Transverse colon (tissue), 4 donors: Measurements from ENCODE around the gene GPR141. TPM values are rescaled to one million over a fixed set of nuclear protein-coding genes. Genes with fewer than 3 reads are reported as not detected.

Experiments
- DNase-seq: peaks from one replicate; pipeline ENCODE4 v3.0.0-alpha.2; 2019
- H3K27ac ChIP-seq, 4 donors: fragments of 200-600 bp; sonication (generic); 2 replicates each; pipeline ENCODE4 v1.5.1; 2016 to 2018; ENCODE audit warnings: inconsistent platforms in 4 of 4
- H3K27me3 ChIP-seq: fragments of 200-600 bp; sonication (generic); 2 replicates; pipeline ENCODE4 v1.5.1; 2017; ENCODE audit warnings: inconsistent platforms
- H3K36me3 ChIP-seq, 4 donors: fragments of 200-600 bp; sonication (generic); 2 replicates each; pipeline ENCODE4 v1.5.1; 2017 to 2019; ENCODE audit warnings: inconsistent platforms in 4 of 4
- H3K4me1 ChIP-seq, 4 donors: fragments of 200-600 bp; sonication (generic); 2 replicates each; pipeline ENCODE4 v1.5.1; 2017 to 2020; ENCODE audit warnings: inconsistent platforms in 4 of 4
- H3K4me3 ChIP-seq, 4 donors: fragments of 200-600 bp; sonication (generic); 1 replicate in 1 of 4; 2 replicates in 3 of 4; pipeline versions ENCODE4 v1.5.1 to v1.6.1; 2017 to 2019; ENCODE audit warnings: inconsistent platforms in 4 of 4
- H3K9me3 ChIP-seq, 2 donors: fragments of 200-600 bp; sonication (generic); 2 replicates each; pipeline ENCODE4 v1.5.1; 2017 to 2019; ENCODE audit warnings: inconsistent platforms in 2 of 2
- EP300 ChIP-seq: sonication (generic); formaldehyde crosslinking; IDR thresholded peaks from one replicate; pipeline ENCODE4 v1.6.1; 2017; ENCODE audit warnings: antibody characterized with exemption, low read depth
- POLR2A ChIP-seq: fragments of 450-650 bp; IDR thresholded peaks from one replicate; pipeline ENCODE4 v1.6.1; 2016; ENCODE audit warnings: antibody characterized with exemption, mild to moderate bottlenecking, moderate library complexity
- POLR2AphosphoS5 ChIP-seq, 3 donors: sonication (generic); formaldehyde crosslinking; IDR thresholded peaks; one replicate each; pipeline ENCODE4 v1.6.1; 2016; ENCODE audit warnings: antibody characterized with exemption in 3 of 3
- WGBS, 2 donors: methylation state at CpG; one replicate each; pipeline ENCODE4 v1.1.5; 2018; ENCODE audit warnings: low coverage in 1 of 2; 5-methylcytosine and 5-hydroxymethylcytosine counted together
- in situ Hi-C, 4 donors: fragments of 200-750 bp; cut with MboI; loops; one replicate each; pipeline versions ENCODE4 v1.15.0 to v1.15.1; 2017; ENCODE audit warnings: low sequenced_read_pairs in 3 of 4, low pct_ligation_motif_present in 1 of 4, low pct_unique_long_range_greater_than_20kb in 1 of 4
- intact Hi-C: fragments of 100-400 bp; cut with DNase I; formaldehyde crosslinking; loops from one replicate; pipeline ENCODE4 v1.15.1; 2023; ENCODE audit warnings: low total_unique reads
- total RNA-seq, 4 donors: library from RNA; depleted of rRNA; stranded (reverse); fragments of >200 nt; gene quantifications; one replicate each; pipeline ENCODE4 v1.1.0, GENCODE V29; 2016
- TF ChIP-seq, protein P1 (sequence below), 5 experiments: fragments of 200-600 bp in 3 of 5; fragments of 450-650 bp in 2 of 5; sonication (generic) in 3 of 5; IDR thresholded peaks; 1 replicate in 2 of 5; 2 replicates in 3 of 5; pipeline ENCODE4 v1.5.1; 2016 to 2017; ENCODE audit warnings: antibody characterized with exemption in 5 of 5, inconsistent platforms in 3 of 5, mild to moderate bottlenecking in 2 of 5, moderate library complexity in 1 of 5

The GPR141 gene
- total RNA-seq, 4 donors from 2014 or later, result not detected

DNA sequence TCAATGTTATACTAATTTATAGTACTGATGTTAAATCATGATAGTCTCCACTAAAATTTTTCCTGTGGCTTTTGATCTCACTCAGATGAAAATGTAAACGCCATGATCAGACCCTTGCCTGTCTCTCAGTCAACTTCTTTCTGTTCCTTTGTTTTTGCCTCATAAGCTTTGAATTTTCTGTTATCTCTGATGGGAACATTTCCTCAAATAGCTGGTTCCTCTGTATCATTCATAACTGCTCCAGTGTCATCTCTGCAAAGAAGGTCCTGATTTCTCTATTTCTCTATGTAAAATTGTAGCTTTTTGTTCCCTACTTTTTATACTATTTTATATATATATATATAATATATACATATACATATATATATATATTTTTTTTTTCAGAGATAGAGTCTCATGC, 67.5 kb downstream of the GPR141 start:
- in situ Hi-C loops, result no loop called here
- 56 to 57% methylated on average over 1 of the region's 1 CpG for WGBS, 2 donors

DNA sequence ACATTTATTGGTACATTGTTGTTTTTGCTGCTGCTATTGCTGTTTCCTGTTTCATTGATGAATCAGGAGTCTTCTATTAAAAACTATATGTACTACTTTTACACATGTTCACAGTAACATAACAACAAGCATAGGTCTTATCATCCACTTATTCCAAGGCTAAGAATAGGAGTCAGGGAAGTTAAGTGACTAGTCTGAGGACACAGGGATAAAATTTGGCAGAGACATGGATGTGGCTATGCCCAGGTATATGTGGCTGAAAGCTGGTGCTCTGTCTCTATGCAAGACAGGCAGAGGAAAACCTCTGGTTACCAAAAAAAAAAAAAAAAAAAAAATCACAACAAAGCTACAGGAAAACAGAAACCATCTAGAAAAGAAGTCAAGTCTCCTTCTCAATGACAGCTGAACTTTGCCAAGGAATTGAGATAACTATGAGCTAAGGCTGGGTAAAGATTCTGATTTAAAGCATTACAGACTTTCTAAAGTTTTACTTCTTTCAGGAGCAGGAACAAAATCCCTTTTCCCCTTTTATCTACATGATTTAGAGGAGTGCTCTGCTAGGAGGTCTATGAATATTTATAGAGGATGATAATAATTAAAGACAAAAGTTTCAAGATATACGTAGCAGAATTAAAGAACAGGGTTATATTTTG, 70.0 kb downstream of the GPR141 start:
- H3K9me3 ChIP-seq, result no peaks in the 10 kb centered on the region
- no peaks in the 10 kb centered on the region for H3K27me3 ChIP-seq
- intact Hi-C loops (no loop called here), in situ Hi-C loops (no loop called here)
- TF ChIP-seq POLR2A, result no peak
- no peak for TF ChIP-seq EP300
- TF ChIP-seq POLR2AphosphoS5 (IDR thresholded peaks at IDR 0.05), result no peak
- TF ChIP-seq, protein P1, sequence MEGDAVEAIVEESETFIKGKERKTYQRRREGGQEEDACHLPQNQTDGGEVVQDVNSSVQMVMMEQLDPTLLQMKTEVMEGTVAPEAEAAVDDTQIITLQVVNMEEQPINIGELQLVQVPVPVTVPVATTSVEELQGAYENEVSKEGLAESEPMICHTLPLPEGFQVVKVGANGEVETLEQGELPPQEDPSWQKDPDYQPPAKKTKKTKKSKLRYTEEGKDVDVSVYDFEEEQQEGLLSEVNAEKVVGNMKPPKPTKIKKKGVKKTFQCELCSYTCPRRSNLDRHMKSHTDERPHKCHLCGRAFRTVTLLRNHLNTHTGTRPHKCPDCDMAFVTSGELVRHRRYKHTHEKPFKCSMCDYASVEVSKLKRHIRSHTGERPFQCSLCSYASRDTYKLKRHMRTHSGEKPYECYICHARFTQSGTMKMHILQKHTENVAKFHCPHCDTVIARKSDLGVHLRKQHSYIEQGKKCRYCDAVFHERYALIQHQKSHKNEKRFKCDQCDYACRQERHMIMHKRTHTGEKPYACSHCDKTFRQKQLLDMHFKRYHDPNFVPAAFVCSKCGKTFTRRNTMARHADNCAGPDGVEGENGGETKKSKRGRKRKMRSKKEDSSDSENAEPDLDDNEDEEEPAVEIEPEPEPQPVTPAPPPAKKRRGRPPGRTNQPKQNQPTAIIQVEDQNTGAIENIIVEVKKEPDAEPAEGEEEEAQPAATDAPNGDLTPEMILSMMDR (IDR thresholded peaks at IDR 0.05), result no peak
- H3K36me3 ChIP-seq, result no peaks in the 10 kb centered on the region
- H3K4me1 ChIP-seq, result no peaks in the 10 kb centered on the region
- 0 to 37% methylated on average over 1 of the region's 1 CpG for WGBS, 2 donors
- no peak overlapping the region for H3K4me3 ChIP-seq
- no peak overlapping the region for H3K27ac ChIP-seq
- no peak for DNase-seq

More for the DNA sequence above, 67.5 kb downstream of the GPR141 start:
- no peak for DNase-seq
- Histone ChIP-seq H3K27ac (no peak overlapping the region), H3K27me3 (no peaks in the 10 kb centered on the region), H3K4me3 (no peak overlapping the region), H3K36me3 (no peaks in the 10 kb centered on the region), H3K4me1 (no peaks in the 10 kb centered on the region), H3K9me3 (no peaks in the 10 kb centered on the region)
- intact Hi-C loops, result no loop called here
- TF ChIP-seq POLR2A, result no peak
- TF ChIP-seq, protein P1 (IDR thresholded peaks at IDR 0.05), result no peak
- TF ChIP-seq EP300, result no peak
- TF ChIP-seq POLR2AphosphoS5 (IDR thresholded peaks at IDR 0.05), result no peak

DNA sequence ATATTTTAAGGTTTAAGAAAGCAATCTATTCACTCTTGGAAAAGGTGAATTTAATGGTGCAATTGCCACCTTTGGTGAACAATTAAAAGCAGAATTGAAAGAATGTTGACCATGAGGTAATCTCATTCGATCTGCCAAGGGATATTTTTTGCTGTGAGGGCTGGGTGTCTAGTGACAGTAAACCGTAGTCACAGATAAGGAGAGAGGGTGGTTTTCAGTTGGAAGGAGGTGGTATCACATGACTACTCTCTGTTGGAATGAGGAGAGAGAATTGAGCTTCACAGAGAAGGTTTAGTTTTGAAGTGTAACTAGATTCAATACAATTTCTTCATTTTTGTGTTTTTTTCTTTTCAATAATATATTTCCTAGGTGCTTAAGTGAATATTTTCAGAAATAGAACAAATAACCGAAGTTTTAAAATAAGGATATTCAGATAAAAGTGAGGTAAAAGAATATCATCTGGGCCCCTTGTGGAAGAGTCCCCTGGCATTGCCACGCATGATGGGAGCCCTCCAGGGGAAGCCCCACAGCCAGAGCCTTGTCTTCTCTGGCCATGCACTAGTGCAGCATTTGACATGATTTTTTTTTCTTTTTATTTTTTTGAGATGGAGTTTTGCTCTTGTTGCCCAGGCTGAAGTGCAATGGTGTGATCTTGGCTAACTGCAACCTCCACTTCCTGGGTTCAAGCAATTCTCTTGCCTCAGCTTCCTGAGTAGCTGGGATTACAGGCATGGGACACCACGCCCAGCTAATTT, 73.4 kb downstream of the GPR141 start:
- intact Hi-C loops, result no loop called here
- no peak overlapping the region for H3K27ac ChIP-seq
- TF ChIP-seq POLR2AphosphoS5 (IDR thresholded peaks at IDR 0.05) (no peak), EP300 (no peak), POLR2A (no peak)
- TF ChIP-seq, protein P1 (IDR thresholded peaks at IDR 0.05), result no peak
- 53 to 69% methylated on average over 4 to 5 of the region's 5 CpGs for WGBS, 2 donors
- in situ Hi-C loops, result no loop called here
- no peaks in the 10 kb centered on the region for H3K27me3 ChIP-seq
- H3K9me3 ChIP-seq, result no peaks in the 10 kb centered on the region
- no peaks in the 10 kb centered on the region for H3K36me3 ChIP-seq
- no peak overlapping the region for H3K4me3 ChIP-seq
- DNase-seq, result no peak
- no peaks in the 10 kb centered on the region for H3K4me1 ChIP-seq

DNA sequence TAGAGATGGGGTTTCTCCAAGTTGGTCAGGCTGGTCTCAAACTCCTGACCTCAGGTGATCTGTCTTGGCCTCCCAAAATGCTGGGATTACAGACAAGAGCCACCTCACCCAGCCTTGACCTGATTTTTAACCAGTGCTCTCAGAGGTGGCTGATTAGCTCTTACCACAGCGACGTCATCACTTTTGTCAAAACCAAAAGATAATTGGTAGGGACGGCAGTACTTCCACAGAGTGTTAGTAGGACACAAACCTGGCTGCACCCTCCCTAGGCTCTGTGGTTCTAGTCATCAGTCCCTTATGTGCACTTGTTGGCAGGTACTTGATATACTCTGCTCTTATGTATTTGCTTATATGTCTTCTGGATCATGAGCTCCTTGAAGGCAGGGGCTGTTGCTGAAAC, 74.0 kb downstream of the GPR141 start:
- in situ Hi-C loops (no loop called here), intact Hi-C loops (no loop called here)
- 40 to 71% methylated on average over 1 to 3 of the region's 3 CpGs for WGBS, 2 donors
- DNase-seq, result no peak
- no peak overlapping the region for H3K4me3 ChIP-seq
- no peak for TF ChIP-seq POLR2AphosphoS5 (IDR thresholded peaks at IDR 0.05)
- TF ChIP-seq, protein P1 (IDR thresholded peaks at IDR 0.05), result no peak
- no peak for TF ChIP-seq EP300
- no peak for TF ChIP-seq POLR2A
- no peak overlapping the region for H3K27ac ChIP-seq
- H3K27me3 ChIP-seq, result no peaks in the 10 kb centered on the region
- no peaks in the 10 kb centered on the region for H3K36me3 ChIP-seq
- no peaks in the 10 kb centered on the region for H3K4me1 ChIP-seq
- no peaks in the 10 kb centered on the region for H3K9me3 ChIP-seq
